ENCODE data around the gene RTL3. TPM values are rescaled to one million over a fixed set of nuclear protein-coding genes. Genes with fewer than 3 reads are reported as not detected.

The RTL3 gene
- not detected in 2 replicates for total RNA-seq

- peak within 1 kb of the TSS; percentile 82 for H3K27ac Mint-ChIP-seq
- intact Hi-C loops (cut with micrococcal nuclease), result loop anchor here (10.0 kb wide), 3 partner anchors 286 to 426 kb away; partner anchors contain the start of genes CYSLTR1 and P2RY10
- peaks cover 19% of the 10 kb centered on the region for H3K4me1 Mint-ChIP-seq (ENCODE audit: low read depth)
Measured at GRCh38 chrX:78658845-78659744, at the start of gene RTL3. Gene RTL3, minus strand, starts transcription at chrX:78659328. Its CDS starts 908 bp downstream, at chrX:78658420.

GRCh38 chrX:78708816-78709215, 49.7 kb upstream of the RTL3 start:
- H3K9me3 Mint-ChIP-seq, result peaks cover 12% of the 10 kb centered on the region
- no peak for DNase-seq (ENCODE audit: low spot score)
- no peak overlapping the region for H3K4me3 Mint-ChIP-seq (ENCODE audit: low read depth)
- H3K36me3 Mint-ChIP-seq (ENCODE audit: low read depth), result no peaks in the 10 kb centered on the region
- H3K27me3 Mint-ChIP-seq (ENCODE audit: low read depth), result no peaks in the 10 kb centered on the region
- peaks cover 3% of the 10 kb centered on the region for H3K4me1 Mint-ChIP-seq (ENCODE audit: low read depth)
- H3K27ac Mint-ChIP-seq, result no peak overlapping the region
- intact Hi-C loops (cut with micrococcal nuclease), result no loop called here

More at GRCh38 chrX:78658845-78659744, at the start of gene RTL3:
- Mint-ChIP-seq H3K27me3 (ENCODE audit: low read depth) (no peaks in the 10 kb centered on the region), H3K9me3 (peaks cover under 1% of the 10 kb centered on the region), H3K4me3 (ENCODE audit: low read depth) (peak within 1 kb of the TSS; percentile 33), H3K36me3 (ENCODE audit: low read depth) (peaks cover 5% of the 10 kb centered on the region)
- DNase-seq (ENCODE audit: low spot score), result no peak

GRCh38 chrX:78708262-78708661, 49.1 kb upstream of the RTL3 start:
- Mint-ChIP-seq H3K4me3 (ENCODE audit: low read depth) (no peak overlapping the region), H3K27ac (no peak overlapping the region), H3K9me3 (peaks cover 7% of the 10 kb centered on the region), H3K4me1 (ENCODE audit: low read depth) (peaks cover 3% of the 10 kb centered on the region), H3K27me3 (ENCODE audit: low read depth) (no peaks in the 10 kb centered on the region), H3K36me3 (ENCODE audit: low read depth) (no peaks in the 10 kb centered on the region)
- intact Hi-C loops (cut with micrococcal nuclease), result no loop called here
- no peak for DNase-seq (ENCODE audit: low spot score)

- Mint-ChIP-seq H3K27me3 (ENCODE audit: low read depth) (no peaks in the 10 kb centered on the region), H3K9me3 (peaks cover 7% of the 10 kb centered on the region), H3K36me3 (ENCODE audit: low read depth) (no peaks in the 10 kb centered on the region), H3K4me1 (ENCODE audit: low read depth) (no peaks in the 10 kb centered on the region), H3K4me3 (ENCODE audit: low read depth) (no peak overlapping the region), H3K27ac (no peak overlapping the region)
- intact Hi-C loops (cut with micrococcal nuclease), result no loop called here
- DNase-seq (ENCODE audit: low spot score), result no peak
Measured at GRCh38 chrX:78706071-78706470, 46.9 kb upstream of the RTL3 start.

GRCh38 chrX:78693536-78693935, 34.4 kb upstream of the RTL3 start:
- H3K4me1 Mint-ChIP-seq (ENCODE audit: low read depth), result peaks cover 1% of the 10 kb centered on the region
- DNase-seq (ENCODE audit: low spot score), result no peak
- H3K9me3 Mint-ChIP-seq, result peaks cover 10% of the 10 kb centered on the region
- H3K4me3 Mint-ChIP-seq (ENCODE audit: low read depth), result no peak overlapping the region
- H3K36me3 Mint-ChIP-seq (ENCODE audit: low read depth), result peaks cover 3% of the 10 kb centered on the region
- H3K27ac Mint-ChIP-seq, result no peak overlapping the region
- no peaks in the 10 kb centered on the region for H3K27me3 Mint-ChIP-seq (ENCODE audit: low read depth)
- intact Hi-C loops (cut with micrococcal nuclease), result no loop called here

GRCh38 chrX:78693012-78693411, 33.9 kb upstream of the RTL3 start:
- no peak for DNase-seq (ENCODE audit: low spot score)
- Mint-ChIP-seq H3K36me3 (ENCODE audit: low read depth) (peaks cover 3% of the 10 kb centered on the region), H3K27ac (no peak overlapping the region), H3K27me3 (ENCODE audit: low read depth) (no peaks in the 10 kb centered on the region), H3K4me3 (ENCODE audit: low read depth) (no peak overlapping the region), H3K4me1 (ENCODE audit: low read depth) (peaks cover 1% of the 10 kb centered on the region), H3K9me3 (peaks cover 10% of the 10 kb centered on the region)
- intact Hi-C loops (cut with micrococcal nuclease), result no loop called here

- no peaks in the 10 kb centered on the region for H3K9me3 Mint-ChIP-seq
- no peak overlapping the region for H3K27ac Mint-ChIP-seq
- H3K27me3 Mint-ChIP-seq (ENCODE audit: low read depth), result no peaks in the 10 kb centered on the region
- DNase-seq (ENCODE audit: low spot score), result no peak
- intact Hi-C loops (cut with micrococcal nuclease), result no loop called here
- no peaks in the 10 kb centered on the region for H3K36me3 Mint-ChIP-seq (ENCODE audit: low read depth)
- H3K4me3 Mint-ChIP-seq (ENCODE audit: low read depth), result no peak overlapping the region
- peaks cover 1% of the 10 kb centered on the region for H3K4me1 Mint-ChIP-seq (ENCODE audit: low read depth)
Measured at GRCh38 chrX:78687586-78687985, 28.5 kb upstream of the RTL3 start.

- Mint-ChIP-seq H3K9me3 (peaks cover 11% of the 10 kb centered on the region), H3K27ac (no peak overlapping the region), H3K27me3 (ENCODE audit: low read depth) (no peaks in the 10 kb centered on the region), H3K4me1 (ENCODE audit: low read depth) (peaks cover 5% of the 10 kb centered on the region), H3K4me3 (ENCODE audit: low read depth) (no peak overlapping the region), H3K36me3 (ENCODE audit: low read depth) (no peaks in the 10 kb centered on the region)
- DNase-seq (ENCODE audit: low spot score), result no peak
- intact Hi-C loops (cut with micrococcal nuclease), result no loop called here
Measured at GRCh38 chrX:78673246-78673645, 14.1 kb upstream of the RTL3 start.

- peaks cover 11% of the 10 kb centered on the region for H3K4me1 Mint-ChIP-seq (ENCODE audit: low read depth)
- DNase-seq (ENCODE audit: low spot score), result no peak
- H3K36me3 Mint-ChIP-seq (ENCODE audit: low read depth), result peaks cover 19% of the 10 kb centered on the region
- H3K27ac Mint-ChIP-seq, result no peak overlapping the region
- no peaks in the 10 kb centered on the region for H3K27me3 Mint-ChIP-seq (ENCODE audit: low read depth)
- intact Hi-C loops (cut with micrococcal nuclease), result no loop called here
- H3K4me3 Mint-ChIP-seq (ENCODE audit: low read depth), result no peak overlapping the region
- peaks cover 27% of the 10 kb centered on the region for H3K9me3 Mint-ChIP-seq
Measured at GRCh38 chrX:78665342-78665741, 6.2 kb upstream of the RTL3 start.

- Mint-ChIP-seq H3K9me3 (peaks cover 19% of the 10 kb centered on the region), H3K36me3 (ENCODE audit: low read depth) (peaks cover 14% of the 10 kb centered on the region), H3K4me3 (ENCODE audit: low read depth) (no peak overlapping the region), H3K27ac (no peak overlapping the region), H3K4me1 (ENCODE audit: low read depth) (peaks cover 12% of the 10 kb centered on the region), H3K27me3 (ENCODE audit: low read depth) (no peaks in the 10 kb centered on the region)
- no peak for DNase-seq (ENCODE audit: low spot score)
- intact Hi-C loops (cut with micrococcal nuclease), result no loop called here
Measured at GRCh38 chrX:78661836-78662235, 2.7 kb upstream of the RTL3 start.

- Mint-ChIP-seq H3K36me3 (ENCODE audit: low read depth) (peaks cover 7% of the 10 kb centered on the region), H3K4me1 (ENCODE audit: low read depth) (peaks cover 14% of the 10 kb centered on the region), H3K27me3 (ENCODE audit: low read depth) (no peaks in the 10 kb centered on the region), H3K27ac (no peak overlapping the region), H3K9me3 (peaks cover 9% of the 10 kb centered on the region), H3K4me3 (ENCODE audit: low read depth) (no peak overlapping the region)
- intact Hi-C loops (cut with micrococcal nuclease), result loop anchor here (10.0 kb wide), 3 partner anchors 285 to 425 kb away; partner anchors contain the start of genes CYSLTR1 and P2RY10
- no peak for DNase-seq (ENCODE audit: low spot score)
Measured at GRCh38 chrX:78659955-78660354, 827 bp upstream of the RTL3 start.

GRCh38 chrX:78658414-78658813, 714 bp downstream of the RTL3 start:
- DNase-seq (ENCODE audit: low spot score), result no peak
- peak overlapping the region; percentile 33 for H3K4me3 Mint-ChIP-seq (ENCODE audit: low read depth)
- peak overlapping the region; percentile 82 for H3K27ac Mint-ChIP-seq
- peaks cover 5% of the 10 kb centered on the region for H3K36me3 Mint-ChIP-seq (ENCODE audit: low read depth)
- no peaks in the 10 kb centered on the region for H3K9me3 Mint-ChIP-seq
- peaks cover 20% of the 10 kb centered on the region for H3K4me1 Mint-ChIP-seq (ENCODE audit: low read depth)
- intact Hi-C loops (cut with micrococcal nuclease), result loop anchor here (10.0 kb wide), 3 partner anchors 286 to 426 kb away; partner anchors contain the start of genes CYSLTR1 and P2RY10
- no peaks in the 10 kb centered on the region for H3K27me3 Mint-ChIP-seq (ENCODE audit: low read depth)

GRCh38 chrX:78655642-78656041, 3.5 kb downstream of the RTL3 start:
- DNase-seq (ENCODE audit: low spot score), result no peak
- H3K4me3 Mint-ChIP-seq (ENCODE audit: low read depth), result no peak overlapping the region
- H3K27me3 Mint-ChIP-seq (ENCODE audit: low read depth), result no peaks in the 10 kb centered on the region
- H3K27ac Mint-ChIP-seq, result no peak overlapping the region
- no peaks in the 10 kb centered on the region for H3K9me3 Mint-ChIP-seq
- peaks cover 34% of the 10 kb centered on the region for H3K4me1 Mint-ChIP-seq (ENCODE audit: low read depth)
- intact Hi-C loops (cut with micrococcal nuclease), result loop anchor here (10.0 kb wide), 3 partner anchors 289 to 429 kb away; partner anchors contain the start of genes CYSLTR1 and P2RY10
- peaks cover 5% of the 10 kb centered on the region for H3K36me3 Mint-ChIP-seq (ENCODE audit: low read depth)
